ENCODE results near the gene LYRM7. TPM values are rescaled to one million over a fixed set of nuclear protein-coding genes. Genes with fewer than 3 reads are reported as not detected.

Gene LYRM7
- total RNA-seq, 2 donors from 2014 or later = 8.8 to 9.0 TPM

DNA sequence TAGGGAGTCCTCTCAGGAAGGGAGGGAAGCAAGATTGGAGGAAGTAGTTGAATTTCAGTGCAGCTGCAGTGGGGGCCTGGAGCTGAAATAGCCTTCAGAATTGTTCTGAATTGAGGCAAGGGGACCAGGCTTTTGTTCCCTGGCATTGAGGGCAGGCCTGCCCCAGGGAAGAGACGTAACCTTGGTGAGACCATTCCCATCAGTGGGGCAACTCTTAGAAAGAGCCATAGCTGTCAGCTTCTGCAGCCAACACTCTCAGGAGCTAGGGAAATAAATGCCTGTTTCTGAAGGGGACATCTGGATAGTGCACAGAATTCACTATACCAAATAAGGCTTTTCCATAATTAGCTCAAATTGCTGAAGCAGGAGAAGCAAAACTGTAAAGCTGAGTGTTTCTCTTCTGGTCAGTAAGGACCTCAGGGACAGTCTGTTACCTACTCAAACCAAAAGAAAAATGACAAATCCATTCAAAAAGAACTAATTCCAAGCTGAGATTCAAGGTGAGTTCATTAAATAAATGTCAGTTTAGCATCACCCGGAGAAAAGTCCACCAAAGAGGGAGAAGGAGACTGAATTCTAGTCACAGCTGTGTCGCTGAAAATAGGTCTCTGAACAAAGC is 44.0 kb downstream of the LYRM7 start:
- TF ChIP-seq CTCF (conservative IDR thresholded peaks at IDR 0.05) = no peak
- H3K27ac ChIP-seq (ENCODE audit: low read depth, low read length) = peak overlapping the region; percentile 42
- no peak for DNase-seq
- Mint-ChIP-seq H3K27me3 (ENCODE audit: insufficient read depth) (no peaks in the 10 kb centered on the region), H3K4me3 (no peak overlapping the region), H3K27ac (no peak overlapping the region), H3K36me3 (ENCODE audit: low read depth) (no peaks in the 10 kb centered on the region), H3K4me1 (peaks cover 13% of the 10 kb centered on the region), H3K9me3 (no peaks in the 10 kb centered on the region)
- H3K4me3 ChIP-seq (ENCODE audit: low read length) = no peak overlapping the region
- no peaks in the 10 kb centered on the region for H3K36me3 ChIP-seq (ENCODE audit: control insufficient read depth, insufficient read depth, low read length)
- no peaks in the 10 kb centered on the region for H3K9me3 ChIP-seq (ENCODE audit: control insufficient read depth, low read length)
- H3K27me3 ChIP-seq (ENCODE audit: control insufficient read depth, insufficient read depth, low read length, poor library complexity, severe bottlenecking) = no peaks in the 10 kb centered on the region
- H3K4me1 ChIP-seq (ENCODE audit: control insufficient read depth, insufficient read depth, low read length) = peaks cover under 1% of the 10 kb centered on the region
- 90% methylated on average over 3 of the region's 3 CpGs for WGBS, 2 experiments (ENCODE audit: insufficient coverage in 1 of 2, insufficient read length in 1 of 2)
- H3K9ac ChIP-seq (ENCODE audit: extremely low read depth, low read length, poor library complexity, severe bottlenecking) = no peak overlapping the region

GRCh38 chr5:131217791-131218190 is 47.0 kb downstream of the LYRM7 start:
- no peak for TF ChIP-seq CTCF (conservative IDR thresholded peaks at IDR 0.05)
- no peak for DNase-seq
- Histone ChIP-seq H3K36me3 (ENCODE audit: control insufficient read depth, insufficient read depth, low read length) (no peaks in the 10 kb centered on the region), H3K4me3 (ENCODE audit: low read length) (no peak overlapping the region), H3K9ac (ENCODE audit: extremely low read depth, low read length, poor library complexity, severe bottlenecking) (no peak overlapping the region), H3K9me3 (ENCODE audit: control insufficient read depth, low read length) (no peaks in the 10 kb centered on the region), H3K27ac (ENCODE audit: low read depth, low read length) (no peak overlapping the region), H3K27me3 (ENCODE audit: control insufficient read depth, insufficient read depth, low read length, poor library complexity, severe bottlenecking) (no peaks in the 10 kb centered on the region), H3K4me1 (ENCODE audit: control insufficient read depth, insufficient read depth, low read length) (no peaks in the 10 kb centered on the region)
- H3K27me3 Mint-ChIP-seq (ENCODE audit: insufficient read depth) = no peaks in the 10 kb centered on the region
- no peak overlapping the region for H3K27ac Mint-ChIP-seq
- H3K4me3 Mint-ChIP-seq = no peak overlapping the region
- 88 to 92% methylated on average over 3 to 4 of the region's 4 CpGs for WGBS, 2 experiments (ENCODE audit: insufficient coverage in 1 of 2, insufficient read length in 1 of 2)
- H3K9me3 Mint-ChIP-seq = no peaks in the 10 kb centered on the region
- H3K4me1 Mint-ChIP-seq = no peaks in the 10 kb centered on the region
- no peaks in the 10 kb centered on the region for H3K36me3 Mint-ChIP-seq (ENCODE audit: low read depth)

DNA sequence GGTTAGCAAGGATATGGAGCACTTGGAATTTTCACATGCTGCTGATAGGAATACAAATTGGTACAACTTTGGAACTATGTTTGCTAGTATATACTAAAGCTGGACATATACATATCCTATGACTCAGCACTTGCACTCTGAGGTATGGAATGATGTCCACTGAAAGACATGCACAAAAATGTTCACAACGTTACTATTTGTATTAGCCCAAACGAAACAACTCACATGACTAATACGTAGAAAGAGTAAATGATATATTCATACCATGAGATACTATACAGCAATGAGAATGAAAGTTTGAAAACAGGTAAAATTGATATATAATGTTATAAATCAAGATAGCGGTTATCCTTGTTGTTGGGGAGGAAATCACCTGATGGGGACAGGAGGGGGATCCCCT is 47.6 kb downstream of the LYRM7 start:
- no peak for DNase-seq
- no peak overlapping the region for H3K27ac Mint-ChIP-seq
- no peaks in the 10 kb centered on the region for H3K36me3 ChIP-seq (ENCODE audit: control insufficient read depth, insufficient read depth, low read length)
- no peak overlapping the region for H3K4me3 Mint-ChIP-seq
- H3K4me1 Mint-ChIP-seq = no peaks in the 10 kb centered on the region
- 100% methylated on average over 3 of the region's 4 CpGs; no CpG with 5 or more reads in 1 of the 2 experiments for WGBS, 2 experiments (ENCODE audit: insufficient coverage in 1 of 2, insufficient read length in 1 of 2)
- H3K27me3 ChIP-seq (ENCODE audit: control insufficient read depth, insufficient read depth, low read length, poor library complexity, severe bottlenecking) = no peaks in the 10 kb centered on the region
- H3K4me3 ChIP-seq (ENCODE audit: low read length) = no peak overlapping the region
- no peak overlapping the region for H3K9ac ChIP-seq (ENCODE audit: extremely low read depth, low read length, poor library complexity, severe bottlenecking)
- no peaks in the 10 kb centered on the region for H3K36me3 Mint-ChIP-seq (ENCODE audit: low read depth)
- no peak for TF ChIP-seq CTCF (conservative IDR thresholded peaks at IDR 0.05)
- H3K4me1 ChIP-seq (ENCODE audit: control insufficient read depth, insufficient read depth, low read length) = no peaks in the 10 kb centered on the region
- no peaks in the 10 kb centered on the region for H3K9me3 Mint-ChIP-seq
- no peaks in the 10 kb centered on the region for H3K9me3 ChIP-seq (ENCODE audit: control insufficient read depth, low read length)
- H3K27me3 Mint-ChIP-seq (ENCODE audit: insufficient read depth) = no peaks in the 10 kb centered on the region
- no peak overlapping the region for H3K27ac ChIP-seq (ENCODE audit: low read depth, low read length)
